Keratinocyte (primary cell): ENCODE measurements around the gene USF3. TPM values are rescaled to one million over a fixed set of nuclear protein-coding genes. Genes with fewer than 3 reads are reported as not detected.

ENCODE experiments used
- DNase-seq: peaks from one replicate; pipeline ENCODE4 v3.0.0-alpha.2; 2011; ENCODE audit warnings: low read depth, missing footprints, low spot score
- FAIRE-seq: peaks from 2 replicates; lab custom pipeline; 2011; peaks lifted over from hg19 to GRCh38; lab: Jason Lieb, UNC
- H2AFZ ChIP-seq: 2 replicates; pipeline ENCODE4 v1.6.0; 2012; ENCODE audit warnings: low read length, control low read depth, inconsistent platforms; ENCODE audit not compliant: control insufficient read depth
- H3K27ac ChIP-seq: 2 replicates; pipeline ENCODE4 v1.5.1; 2011; ENCODE audit warnings: low read length; ENCODE audit not compliant: control insufficient read depth, insufficient read depth
- H3K27me3 ChIP-seq: 3 replicates; pipeline ENCODE4 v1.6.0; 2011; ENCODE audit warnings: low read length; ENCODE audit not compliant: control insufficient read depth, insufficient read depth; ENCODE audit errors: extremely low read depth
- H3K36me3 ChIP-seq, 2 experiments: 2 replicates in 1 of 2; 3 replicates in 1 of 2; pipeline ENCODE4 v1.5.1; 2011; ENCODE audit warnings: low read length in 2 of 2, mild to moderate bottlenecking in 1 of 2; ENCODE audit not compliant: control insufficient read depth in 2 of 2, insufficient read depth in 2 of 2; ENCODE audit errors: extremely low read depth in 1 of 2
- H3K4me1 ChIP-seq: 3 replicates; pipeline ENCODE4 v1.5.1; 2011; ENCODE audit warnings: low read length; ENCODE audit not compliant: control insufficient read depth, insufficient read depth; ENCODE audit errors: extremely low read depth
- H3K4me2 ChIP-seq: 3 replicates; pipeline ENCODE4 v1.6.0; 2011; ENCODE audit warnings: low read depth, low read length; ENCODE audit not compliant: control insufficient read depth, insufficient read depth; ENCODE audit errors: extremely low read depth
- H3K4me3 ChIP-seq, 3 experiments: fragments of 200-600 bp in 1 of 3; sonication (generic) in 1 of 3; 2 replicates in 2 of 3; 3 replicates in 1 of 3; pipeline ENCODE4 v1.5.1; 2011 to 2016; ENCODE audit warnings: low read length in 3 of 3, mild to moderate bottlenecking in 3 of 3, control low read depth in 2 of 3, inconsistent platforms in 1 of 3, low read depth in 1 of 3, mixed read lengths in 1 of 3, mixed run types in 1 of 3, moderate library complexity in 1 of 3; ENCODE audit not compliant: control insufficient read depth in 2 of 3, insufficient read depth in 2 of 3; ENCODE audit errors: extremely low read depth in 1 of 3
- H3K79me2 ChIP-seq: 2 replicates; pipeline ENCODE4 v1.6.0; 2012; ENCODE audit warnings: low read length; ENCODE audit not compliant: control insufficient read depth, insufficient read depth
- H3K9ac ChIP-seq: 3 replicates; pipeline ENCODE4 v1.6.0; 2011; ENCODE audit warnings: low read length; ENCODE audit not compliant: control insufficient read depth, insufficient read depth; ENCODE audit errors: extremely low read depth
- H3K9me1 ChIP-seq: 3 replicates; pipeline ENCODE4 v1.6.0; 2011; ENCODE audit warnings: low read length; ENCODE audit not compliant: control insufficient read depth, insufficient read depth; ENCODE audit errors: extremely low read depth
- H3K9me3 ChIP-seq: 2 replicates; pipeline ENCODE4 v1.5.1; 2012; ENCODE audit warnings: low read depth, low read length; ENCODE audit not compliant: control insufficient read depth
- H4K20me1 ChIP-seq: 3 replicates; pipeline ENCODE4 v1.6.0; 2011; ENCODE audit warnings: low read length; ENCODE audit not compliant: control insufficient read depth, insufficient read depth; ENCODE audit errors: extremely low read depth
- CTCF ChIP-seq, 3 experiments: IDR thresholded peaks in 1 of 3; conservative IDR thresholded peaks in 1 of 3; optimal IDR thresholded peaks in 1 of 3; 2 replicates in 2 of 3; 3 replicates in 1 of 3; pipeline versions ENCODE3 to v1.5.1; 2011; ENCODE audit warnings: low read length in 3 of 3, mild to moderate bottlenecking in 3 of 3, moderate library complexity in 2 of 3, control low read depth in 1 of 3, inconsistent platforms in 1 of 3; ENCODE audit not compliant: insufficient read depth in 2 of 3; ENCODE audit errors: extremely low read depth in 1 of 3
- EZH2 ChIP-seq: IDR thresholded peaks from one replicate; pipeline ENCODE4 v1.6.1; 2012; ENCODE audit warnings: inconsistent platforms, mild to moderate bottlenecking, low read length, moderate library complexity
- dilution Hi-C: fragments of 300-500 bp; cut with MboI; formaldehyde crosslinking; loops from one replicate; pipeline ENCODE4 v1.7.0; 2020; ENCODE audit warnings: low sequenced_read_pairs; ENCODE audit not compliant: extremely low pct_ligation_motif_present
- polyA plus RNA-seq, 5 experiments: library from polyadenylated mRNA; depleted of rRNA in 3 of 5; stranded (reverse) in 3 of 5; stranded (forward) in 1 of 5; unstranded in 1 of 5; fragments of >200 nt; gene quantifications; 1 replicate in 1 of 5; 2 replicates in 3 of 5; 3 replicates in 1 of 5; pipeline versions ENCODE4 v1.2.1 to v1.2.3, GENCODE V29; 2011 to 2012; ENCODE audit warnings: missing spikeins in 2 of 5, low read depth in 1 of 5, low replicate concordance in 1 of 5

The USF3 gene
- polyA plus RNA-seq, 1 donor (not counting 4 experiments of a cell fraction or from before 2014, with no cell fraction given), result 8.8 TPM

GRCh38 chr3:113717818-113718217 is 21.4 kb upstream of the USF3 start:
- TF ChIP-seq CTCF (optimal IDR thresholded peaks at IDR 0.05 in 1 of 3, IDR thresholded peaks at IDR 0.05 in 1 of 3, conservative IDR thresholded peaks at IDR 0.05 in 1 of 3; ENCODE audit: extremely low read depth in 1 of 3, insufficient read depth in 2 of 3, low read length in 3 of 3) (no peak), EZH2 (no peak)
- H3K9ac ChIP-seq, result no peak overlapping the region
- H3K27me3 ChIP-seq, result no peaks in the 10 kb centered on the region
- H3K9me3 ChIP-seq, result no peaks in the 10 kb centered on the region
- H3K4me2 ChIP-seq, result no peak overlapping the region
- H2AFZ ChIP-seq, result no peak overlapping the region
- DNase-seq (no peak), FAIRE-seq (no peak)
- no peak overlapping the region for H3K4me3 ChIP-seq
- H3K4me1 ChIP-seq, result no peaks in the 10 kb centered on the region
- peaks cover 5 to 7% of the 10 kb centered on the region in 2 experiments for H3K36me3 ChIP-seq
- dilution Hi-C loops, result no loop called here
- no peaks in the 10 kb centered on the region for H4K20me1 ChIP-seq
- no peaks in the 10 kb centered on the region for H3K79me2 ChIP-seq
- no peak overlapping the region for H3K27ac ChIP-seq
- no peaks in the 10 kb centered on the region for H3K9me1 ChIP-seq

- dilution Hi-C loops, result no loop called here
- Histone ChIP-seq H3K27me3 (no peaks in the 10 kb centered on the region), H3K79me2 (no peaks in the 10 kb centered on the region), H3K27ac (no peak overlapping the region), H3K36me3 (peaks cover 5 to 7% of the 10 kb centered on the region in 2 experiments), H3K4me1 (peaks cover 3% of the 10 kb centered on the region), H3K9me1 (no peaks in the 10 kb centered on the region), H3K9ac (no peak overlapping the region), H4K20me1 (no peaks in the 10 kb centered on the region), H2AFZ (no peak overlapping the region), H3K4me2 (no peak overlapping the region), H3K9me3 (no peaks in the 10 kb centered on the region), H3K4me3 (no peak overlapping the region)
- no peak for DNase-seq
- no peak for FAIRE-seq
- TF ChIP-seq CTCF (optimal IDR thresholded peaks at IDR 0.05 in 1 of 3, IDR thresholded peaks at IDR 0.05 in 1 of 3, conservative IDR thresholded peaks at IDR 0.05 in 1 of 3; ENCODE audit: extremely low read depth in 1 of 3, insufficient read depth in 2 of 3, low read length in 3 of 3) (no peak), EZH2 (no peak)
Observed at GRCh38 chr3:113717308-113717707, 20.9 kb upstream of the USF3 start.
